HUES48 (cell line): ENCODE data around the gene NFKBIL1.
"Not testable (repeated sequence)": the region's sequence is repeated elsewhere in the genome, so short reads cannot be mapped to it uniquely, and the experiment has no call there.

Experiments used
- H3K27ac ChIP-seq: one replicate; pipeline ENCODE4 v1.7.0; 2013; ENCODE audit warnings: low read depth, low read length, inconsistent platforms
- H3K27me3 ChIP-seq: 2 replicates; pipeline ENCODE4 v1.6.1; 2013; ENCODE audit warnings: mild to moderate bottlenecking, low read length; ENCODE audit not compliant: control insufficient read depth, insufficient read depth
- H3K36me3 ChIP-seq: 2 replicates; pipeline ENCODE4 v1.6.1; 2013; ENCODE audit warnings: low read length; ENCODE audit not compliant: control insufficient read depth, insufficient read depth
- H3K4me1 ChIP-seq: 2 replicates; pipeline ENCODE4 v1.6.1; 2013; ENCODE audit warnings: mild to moderate bottlenecking, low read length; ENCODE audit not compliant: control insufficient read depth, insufficient read depth
- H3K4me3 ChIP-seq: 2 replicates; pipeline ENCODE4 v1.5.1; 2013; ENCODE audit warnings: mild to moderate bottlenecking, low read depth, low read length
- H3K9ac ChIP-seq: 2 replicates; pipeline ENCODE4 v1.6.1; 2013; ENCODE audit warnings: mild to moderate bottlenecking, low read depth, low read length, moderate library complexity
- H3K9me3 ChIP-seq: 2 replicates; pipeline ENCODE4 v1.6.1; 2013; ENCODE audit warnings: low read length; ENCODE audit not compliant: control insufficient read depth, insufficient read depth

NFKBIL1 gene

GRCh38 chr6:31547727-31548543 lies 527 bp downstream of the NFKBIL1 start:
- Histone ChIP-seq H3K4me1 (peaks cover 11% of the 10 kb centered on the region; the same call in 1 of the 2 replicates), H3K27ac (peak overlapping the region; percentile 67), H3K9me3 (no peaks in the 10 kb centered on the region), H3K36me3 (peaks cover 27% of the 10 kb centered on the region), H3K27me3 (no peaks in the 10 kb centered on the region), H3K9ac (no peak overlapping the region; the same call in 1 of the 2 replicates), H3K4me3 (peak overlapping the region; percentile 76)

- Histone ChIP-seq H3K9ac (no peak overlapping the region), H3K4me3 (no peak overlapping the region), H3K36me3 (peaks cover 31% of the 10 kb centered on the region), H3K4me1 (peaks cover 7% of the 10 kb centered on the region; the same call in 1 of the 2 replicates), H3K27ac (no peak overlapping the region), H3K27me3 (no peaks in the 10 kb centered on the region), H3K9me3 (no peaks in the 10 kb centered on the region)
Measured at GRCh38 chr6:31548544-31548873, 1.1 kb downstream of the NFKBIL1 start.

GRCh38 chr6:31551371-31551770 lies 4.0 kb downstream of the NFKBIL1 start:
- H3K4me1 ChIP-seq, H3K9ac ChIP-seq, H3K9me3 ChIP-seq, H3K27me3 ChIP-seq, H3K4me3 ChIP-seq, H3K27ac ChIP-seq: not testable (repeated sequence)
- peaks cover 36% of the 10 kb centered on the region for H3K36me3 ChIP-seq

GRCh38 chr6:31556307-31556706 lies 8.9 kb downstream of the NFKBIL1 start:
- Histone ChIP-seq H3K27me3 (no peaks in the 10 kb centered on the region), H3K9me3 (no peaks in the 10 kb centered on the region), H3K36me3 (peaks cover 40% of the 10 kb centered on the region), H3K4me1 (no peaks in the 10 kb centered on the region), H3K27ac (no peak overlapping the region), H3K4me3 (no peak overlapping the region), H3K9ac (no peak overlapping the region)

- H3K36me3 ChIP-seq = peaks cover 40% of the 10 kb centered on the region
- no peak overlapping the region for H3K9ac ChIP-seq
- no peak overlapping the region for H3K4me3 ChIP-seq
- H3K4me1 ChIP-seq = no peaks in the 10 kb centered on the region
- no peaks in the 10 kb centered on the region for H3K27me3 ChIP-seq
- no peak overlapping the region for H3K27ac ChIP-seq
- H3K9me3 ChIP-seq = no peaks in the 10 kb centered on the region
Measured at GRCh38 chr6:31557443-31558317, 10.3 kb downstream of the NFKBIL1 start.

- H3K27ac ChIP-seq = no peak overlapping the region
- H3K4me3 ChIP-seq = no peak overlapping the region
- peaks cover 36% of the 10 kb centered on the region for H3K36me3 ChIP-seq
Measured at GRCh38 chr6:31558318-31558625, 10.9 kb downstream of the NFKBIL1 start.

GRCh38 chr6:31558631-31559500 lies 11.5 kb downstream of the NFKBIL1 start:
- Histone ChIP-seq H3K27ac (no peak overlapping the region), H3K36me3 (peaks cover 35% of the 10 kb centered on the region), H3K27me3 (no peaks in the 10 kb centered on the region), H3K4me3 (no peak overlapping the region), H3K9ac (no peak overlapping the region), H3K4me1 (no peaks in the 10 kb centered on the region), H3K9me3 (no peaks in the 10 kb centered on the region)

More at GRCh38 chr6:31558318-31558625, 10.9 kb downstream of the NFKBIL1 start:
- H3K27me3 ChIP-seq = no peaks in the 10 kb centered on the region
- H3K4me1 ChIP-seq = no peaks in the 10 kb centered on the region
- no peaks in the 10 kb centered on the region for H3K9me3 ChIP-seq
- no peak overlapping the region for H3K9ac ChIP-seq

- no peaks in the 10 kb centered on the region for H3K4me1 ChIP-seq
- H3K9me3 ChIP-seq = no peaks in the 10 kb centered on the region
- no peak overlapping the region for H3K9ac ChIP-seq
- no peak overlapping the region for H3K4me3 ChIP-seq
- H3K27me3 ChIP-seq = no peaks in the 10 kb centered on the region
- H3K36me3 ChIP-seq = peaks cover 32% of the 10 kb centered on the region
- H3K27ac ChIP-seq = peak overlapping the region; percentile 26
Measured at GRCh38 chr6:31559606-31559957, 12.2 kb downstream of the NFKBIL1 start.

- H3K36me3 ChIP-seq = peaks cover 30% of the 10 kb centered on the region
- H3K27ac ChIP-seq = peak overlapping the region; percentile 47
- H3K27me3 ChIP-seq = no peaks in the 10 kb centered on the region
- H3K4me3 ChIP-seq = no peak overlapping the region
- H3K9me3 ChIP-seq = no peaks in the 10 kb centered on the region
- H3K4me1 ChIP-seq = no peaks in the 10 kb centered on the region
- 0 out of 2 replicates have a peak overlapping the region, but pooled peaks have one; percentile 23 for H3K9ac ChIP-seq
Measured at GRCh38 chr6:31559958-31560696, 12.7 kb downstream of the NFKBIL1 start.

- Histone ChIP-seq H3K27me3 (no peaks in the 10 kb centered on the region), H3K27ac (peak overlapping the region; percentile 47), H3K4me3 (no peak overlapping the region), H3K4me1 (no peaks in the 10 kb centered on the region), H3K36me3 (peaks cover 30% of the 10 kb centered on the region), H3K9me3 (no peaks in the 10 kb centered on the region), H3K9ac (no peak overlapping the region)
Measured at GRCh38 chr6:31560697-31561058, 13.3 kb downstream of the NFKBIL1 start.
